Peyer's patch (tissue), 4 donors: ENCODE measurements around the gene CRADD. TPM values are rescaled to one million over a fixed set of nuclear protein-coding genes. Genes with fewer than 3 reads are reported as not detected.

Experiments used
- DNase-seq, 3 donors: peaks; one replicate each; pipeline ENCODE4 v3.0.0-alpha.2; 2017 to 2019
- H3K27ac ChIP-seq, 4 donors: fragments of 200-600 bp; sonication (generic); one replicate each; pipeline ENCODE4 v1.5.1; 2016 to 2019
- H3K27me3 ChIP-seq, 2 donors: fragments of 200-600 bp; sonication (generic); one replicate each; pipeline ENCODE4 v1.5.1; 2019
- H3K36me3 ChIP-seq, 3 donors: fragments of 200-600 bp; sonication (generic); one replicate each; pipeline ENCODE4 v1.5.1; 2016 to 2019
- H3K4me1 ChIP-seq, 4 donors: fragments of 200-600 bp; sonication (generic); one replicate each; pipeline ENCODE4 v1.5.1; 2016 to 2019
- H3K4me3 ChIP-seq, 4 donors: fragments of 200-600 bp; sonication (generic); 1 replicate in 3 of 4; 2 replicates in 1 of 4; pipeline ENCODE4 v1.5.1; 2016 to 2019; ENCODE audit warnings: mild to moderate bottlenecking in 1 of 4
- H3K9me3 ChIP-seq, 4 donors: fragments of 200-600 bp; sonication (generic); one replicate each; pipeline ENCODE4 v1.5.1; 2016 to 2019; ENCODE audit warnings: mild to moderate bottlenecking in 1 of 4
- POLR2A ChIP-seq, 2 donors: fragments of 450-650 bp; IDR thresholded peaks; one replicate each; pipeline ENCODE4 v1.5.1; 2017; ENCODE audit warnings: antibody characterized with exemption in 2 of 2, mild to moderate bottlenecking in 2 of 2, moderate library complexity in 2 of 2
- total RNA-seq, 4 donors: library from RNA; depleted of rRNA; stranded (reverse); fragments of >200 nt; gene quantifications; one replicate each; pipeline ENCODE4 v1.1.0, GENCODE V29; 2016
- TF ChIP-seq, protein P1 (sequence below), 6 experiments: fragments of 450-650 bp in 4 of 6; fragments of 200-600 bp in 2 of 6; sonication (generic) in 1 of 6; IDR thresholded peaks; one replicate each; pipeline ENCODE4 v1.5.1; 2017 to 2019; ENCODE audit warnings: antibody characterized with exemption in 6 of 6, mild to moderate bottlenecking in 3 of 6, moderate library complexity in 1 of 6

Gene CRADD
- total RNA-seq, 4 donors from 2014 or later: 66.3 to 128 (median 89.4) TPM

DNA sequence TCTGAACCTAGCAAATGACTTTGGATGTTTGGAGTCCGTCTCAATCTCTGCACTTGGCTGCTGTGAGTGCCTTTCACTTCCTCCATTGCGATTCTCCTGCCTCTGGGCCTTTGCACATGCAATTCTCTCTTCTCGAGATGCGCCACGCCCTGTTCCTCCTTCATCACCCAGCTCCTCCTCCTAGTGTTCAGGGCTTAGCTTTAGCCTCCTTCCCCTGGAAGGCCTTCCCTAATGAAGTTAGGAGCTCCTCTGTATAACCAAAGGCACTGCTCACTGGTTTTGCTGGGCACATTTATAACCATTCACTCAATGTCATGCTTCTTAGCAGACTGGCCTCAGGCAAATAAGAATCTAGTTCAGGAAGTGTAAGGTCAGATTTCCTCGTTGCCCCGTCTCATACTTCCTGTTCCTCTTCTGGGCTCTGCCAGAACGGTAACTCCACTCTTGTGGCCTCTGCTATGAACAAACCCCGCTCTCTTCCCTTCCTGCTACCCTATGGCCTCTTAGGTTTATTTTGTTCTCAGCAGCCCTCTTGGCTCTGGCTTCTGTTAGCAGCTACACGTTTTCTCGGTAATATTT, 171.4 kb downstream of the CRADD start:
- Histone ChIP-seq H3K27me3 (no peaks in the 10 kb centered on the region), H3K9me3 (no peaks in the 10 kb centered on the region), H3K36me3 (no peaks in the 10 kb centered on the region), H3K4me3 (no peak overlapping the region), H3K27ac (peak overlapping the region in 3 of 4 donors; percentile 37 to 77 (median 66)), H3K4me1 (peaks cover 0 to 15% (median 0%) of the 10 kb centered on the region in 4 donors)
- TF ChIP-seq POLR2A (IDR thresholded peaks at IDR 0.05): no peak
- TF ChIP-seq, protein P1, sequence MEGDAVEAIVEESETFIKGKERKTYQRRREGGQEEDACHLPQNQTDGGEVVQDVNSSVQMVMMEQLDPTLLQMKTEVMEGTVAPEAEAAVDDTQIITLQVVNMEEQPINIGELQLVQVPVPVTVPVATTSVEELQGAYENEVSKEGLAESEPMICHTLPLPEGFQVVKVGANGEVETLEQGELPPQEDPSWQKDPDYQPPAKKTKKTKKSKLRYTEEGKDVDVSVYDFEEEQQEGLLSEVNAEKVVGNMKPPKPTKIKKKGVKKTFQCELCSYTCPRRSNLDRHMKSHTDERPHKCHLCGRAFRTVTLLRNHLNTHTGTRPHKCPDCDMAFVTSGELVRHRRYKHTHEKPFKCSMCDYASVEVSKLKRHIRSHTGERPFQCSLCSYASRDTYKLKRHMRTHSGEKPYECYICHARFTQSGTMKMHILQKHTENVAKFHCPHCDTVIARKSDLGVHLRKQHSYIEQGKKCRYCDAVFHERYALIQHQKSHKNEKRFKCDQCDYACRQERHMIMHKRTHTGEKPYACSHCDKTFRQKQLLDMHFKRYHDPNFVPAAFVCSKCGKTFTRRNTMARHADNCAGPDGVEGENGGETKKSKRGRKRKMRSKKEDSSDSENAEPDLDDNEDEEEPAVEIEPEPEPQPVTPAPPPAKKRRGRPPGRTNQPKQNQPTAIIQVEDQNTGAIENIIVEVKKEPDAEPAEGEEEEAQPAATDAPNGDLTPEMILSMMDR (IDR thresholded peaks at IDR 0.05): no peak
- peak in 1 of 3 donors; percentile 54 for DNase-seq

DNA sequence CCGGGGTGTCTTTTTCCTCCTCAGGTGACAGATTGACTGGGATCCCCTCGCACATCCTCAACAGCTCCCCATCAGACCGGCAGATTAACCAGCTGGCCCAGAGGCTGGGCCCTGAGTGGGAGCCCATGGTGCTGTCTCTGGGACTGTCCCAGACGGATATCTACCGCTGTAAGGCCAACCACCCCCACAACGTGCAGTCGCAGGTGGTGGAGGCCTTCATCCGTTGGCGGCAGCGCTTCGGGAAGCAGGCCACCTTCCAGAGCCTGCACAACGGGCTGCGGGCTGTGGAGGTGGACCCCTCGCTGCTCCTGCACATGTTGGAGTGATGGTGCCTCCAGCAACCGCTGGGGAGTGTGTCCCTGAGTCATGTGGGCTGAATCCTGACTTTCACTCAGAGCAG, 172.8 kb downstream of the CRADD start:
- H3K4me1 ChIP-seq: peaks cover 0 to 15% (median 0%) of the 10 kb centered on the region in 4 donors
- no peaks in the 10 kb centered on the region for H3K36me3 ChIP-seq
- H3K27me3 ChIP-seq: no peaks in the 10 kb centered on the region
- DNase-seq: no peak
- H3K9me3 ChIP-seq: no peaks in the 10 kb centered on the region
- TF ChIP-seq, protein P1 (IDR thresholded peaks at IDR 0.05): no peak
- no peak for TF ChIP-seq POLR2A (IDR thresholded peaks at IDR 0.05)
- no peak overlapping the region for H3K4me3 ChIP-seq
- H3K27ac ChIP-seq: peak overlapping the region in 2 of 4 donors; percentile 66 to 81

DNA sequence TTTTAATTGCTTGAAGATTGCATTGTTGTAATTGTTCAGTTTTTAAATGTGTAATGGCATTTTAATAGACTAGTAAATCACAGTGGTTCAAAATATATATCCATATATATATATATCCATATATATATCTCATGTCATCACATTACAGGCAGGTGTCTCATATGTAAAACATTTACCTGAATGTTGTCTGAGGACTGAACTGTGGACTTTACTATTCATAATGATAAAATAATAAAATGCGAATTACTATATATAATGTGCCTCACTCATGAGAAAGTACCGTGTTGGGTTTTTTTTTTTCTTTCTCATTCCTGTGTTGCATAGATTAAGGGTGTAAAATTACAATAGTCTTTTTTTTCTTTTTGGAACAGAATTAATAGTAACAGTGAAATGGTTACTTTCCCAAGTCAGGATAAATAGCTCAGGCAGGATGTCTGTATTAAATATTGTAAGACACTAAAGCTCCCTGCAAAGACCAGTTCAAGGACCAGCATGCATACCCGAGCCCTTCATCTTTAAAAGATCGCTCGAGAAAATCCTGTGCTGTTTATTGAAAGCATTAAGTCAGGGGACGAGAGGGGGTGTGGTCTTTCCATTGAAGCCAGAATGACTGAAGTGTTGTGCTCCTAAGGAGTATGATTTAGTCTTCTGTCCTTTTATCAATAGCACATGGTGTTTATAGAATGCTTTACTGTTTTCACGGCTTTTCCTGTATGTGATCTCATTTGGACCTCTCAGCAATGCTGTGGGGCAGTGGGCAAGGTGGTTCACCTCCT, 173.5 kb downstream of the CRADD start:
- Histone ChIP-seq H3K4me1 (peaks cover 0 to 15% (median 0%) of the 10 kb centered on the region in 4 donors), H3K27ac (peak overlapping the region in 3 of 4 donors; percentile 41 to 81 (median 65)), H3K27me3 (no peaks in the 10 kb centered on the region), H3K9me3 (no peaks in the 10 kb centered on the region), H3K4me3 (peak overlapping the region in 2 of 4 donors; percentile 1 to 15), H3K36me3 (no peaks in the 10 kb centered on the region)
- no peak for TF ChIP-seq POLR2A (IDR thresholded peaks at IDR 0.05)
- TF ChIP-seq, protein P1 (IDR thresholded peaks at IDR 0.05): no peak
- no peak for DNase-seq

DNA sequence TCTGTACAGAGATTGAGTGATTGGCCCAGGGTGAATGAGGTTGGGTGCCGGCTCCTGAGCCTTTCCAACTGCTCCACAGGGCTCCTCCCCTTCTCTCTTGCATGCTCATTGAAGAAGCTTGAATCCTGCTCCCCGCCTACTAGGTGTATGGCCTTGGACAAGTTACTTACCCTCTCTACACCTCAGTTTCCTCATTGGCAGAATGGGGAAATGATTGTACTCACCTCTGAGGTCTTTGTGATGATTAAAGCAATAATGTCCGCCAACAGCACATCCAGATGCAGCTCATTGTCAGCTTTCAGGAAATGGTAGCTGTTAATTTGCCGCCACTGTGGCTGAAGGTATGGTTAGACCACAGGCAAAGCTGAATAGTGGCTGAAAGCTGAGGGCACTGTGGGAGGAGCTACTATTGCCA, 174.1 kb downstream of the CRADD start:
- peak overlapping the region in 3 of 4 donors; percentile 41 to 81 (median 65) for H3K27ac ChIP-seq
- no peaks in the 10 kb centered on the region for H3K36me3 ChIP-seq
- TF ChIP-seq, protein P1 (IDR thresholded peaks at IDR 0.05): no peak
- TF ChIP-seq POLR2A (IDR thresholded peaks at IDR 0.05): peak in 1 of 2 donors; percentile 16
- H3K4me3 ChIP-seq: peak overlapping the region in 1 of 4 donors; percentile 15
- H3K4me1 ChIP-seq: peaks cover 0 to 15% (median 0%) of the 10 kb centered on the region in 4 donors
- peak in 2 of 3 donors; percentile 58 to 75 for DNase-seq
- H3K27me3 ChIP-seq: no peaks in the 10 kb centered on the region
- no peaks in the 10 kb centered on the region for H3K9me3 ChIP-seq

DNA sequence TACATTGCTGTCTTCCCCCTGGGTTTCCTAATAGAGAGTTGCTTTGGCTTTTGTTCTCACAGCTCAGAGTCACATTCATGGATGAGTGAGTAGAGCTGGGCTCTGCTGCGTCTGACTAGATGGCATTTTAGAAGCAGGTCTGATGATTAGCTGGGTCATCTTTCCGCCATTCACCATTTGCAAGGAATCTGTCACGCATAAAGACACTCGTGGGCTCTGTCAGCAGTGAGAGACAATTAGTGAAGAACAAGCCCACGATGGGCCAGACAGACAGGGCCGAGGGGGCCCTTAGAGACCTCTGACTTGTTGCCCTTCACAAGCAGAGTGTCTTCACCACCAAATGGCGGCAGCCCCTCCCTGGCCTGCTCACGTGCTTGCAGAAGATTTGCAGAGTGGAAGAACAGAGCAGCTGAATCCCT, 175.0 kb downstream of the CRADD start:
- TF ChIP-seq POLR2A (IDR thresholded peaks at IDR 0.05): no peak
- TF ChIP-seq, protein P1 (IDR thresholded peaks at IDR 0.05): no peak
- no peak for DNase-seq
- no peaks in the 10 kb centered on the region for H3K27me3 ChIP-seq

More for the DNA sequence above, 175.0 kb downstream of the CRADD start:
- Histone ChIP-seq H3K4me1 (peaks cover 0 to 15% (median 0%) of the 10 kb centered on the region in 4 donors), H3K4me3 (no peak overlapping the region), H3K27ac (no peak overlapping the region), H3K9me3 (no peaks in the 10 kb centered on the region), H3K36me3 (no peaks in the 10 kb centered on the region)
